RPMI7951 (cell line): ENCODE data around the gene MUSTN1. TPM values are rescaled to one million over a fixed set of nuclear protein-coding genes. Genes with fewer than 3 reads are reported as not detected.

Experiments
- DNase-seq: peaks from one replicate; pipeline ENCODE4 v3.0.0-alpha.2; 2012; ENCODE audit warnings: low read depth
- total RNA-seq: library from RNA; depleted of rRNA; stranded (reverse); fragments of >200 nt; shearing (Covaris generic); gene quantifications from 2 replicates; pipeline ENCODE4 v1.2.3, GENCODE V29; 2014; rRNA removed

The MUSTN1 gene
- total RNA-seq: 1.1 and 1.3 TPM in 2 replicates

GRCh38 chr3:52834871-52835501 lies at the start of gene MUSTN1:
TSS of gene MUSTN1 (minus strand) at chr3:52835019. CDS start at chr3:52834948, 71 bp downstream.
- no peak for DNase-seq

GRCh38 chr3:52882377-52882776 lies 47.6 kb upstream of the MUSTN1 start:
- no peak for DNase-seq

- DNase-seq: no peak
These were observed 47.1 kb upstream of the MUSTN1 start for GRCh38 chr3:52881871-52882270.

- no peak for DNase-seq
These were observed 45.7 kb upstream of the MUSTN1 start for GRCh38 chr3:52880474-52880873.

GRCh38 chr3:52880047-52880446 lies 45.2 kb upstream of the MUSTN1 start:
- no peak for DNase-seq

DNA sequence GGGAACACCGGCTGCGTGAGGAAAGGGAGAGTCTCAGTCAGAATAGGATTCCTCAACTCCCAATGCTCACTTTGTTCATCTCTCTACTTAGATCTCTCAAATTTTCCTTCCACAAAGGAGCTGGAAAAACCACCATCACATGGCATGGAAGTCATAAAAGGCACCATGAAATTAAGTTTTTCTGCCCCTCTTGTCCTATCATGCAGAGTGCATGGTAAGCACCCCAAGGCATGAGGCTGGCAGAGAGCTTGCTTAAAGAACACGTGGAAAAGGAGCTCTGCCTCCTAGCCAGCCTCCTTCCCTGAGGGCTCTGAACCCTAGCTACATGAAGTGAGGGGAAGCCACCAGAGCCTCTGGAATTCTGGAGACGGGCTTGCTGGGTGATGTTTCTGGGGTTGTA lies 44.8 kb upstream of the MUSTN1 start:
- no peak for DNase-seq

DNA sequence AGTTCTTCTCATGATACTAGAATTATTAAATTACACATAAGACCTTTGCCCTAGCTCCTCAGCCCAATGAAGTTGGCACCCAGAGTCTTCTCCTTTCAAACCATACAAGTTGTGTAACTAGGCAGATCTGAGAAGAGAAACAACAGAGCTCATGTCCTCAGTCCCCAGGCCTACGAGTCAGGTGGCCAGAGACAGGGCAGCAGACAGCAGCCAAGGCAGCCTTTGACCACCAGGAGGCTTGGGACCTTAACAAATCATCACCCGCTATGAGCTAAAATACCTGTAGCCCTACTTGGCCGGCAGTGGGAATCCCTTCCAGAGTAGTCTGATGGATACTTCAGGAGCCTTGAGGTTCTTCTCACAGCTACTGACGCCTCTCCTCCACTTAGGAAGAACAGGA lies 44.3 kb upstream of the MUSTN1 start:
- DNase-seq: no peak

DNA sequence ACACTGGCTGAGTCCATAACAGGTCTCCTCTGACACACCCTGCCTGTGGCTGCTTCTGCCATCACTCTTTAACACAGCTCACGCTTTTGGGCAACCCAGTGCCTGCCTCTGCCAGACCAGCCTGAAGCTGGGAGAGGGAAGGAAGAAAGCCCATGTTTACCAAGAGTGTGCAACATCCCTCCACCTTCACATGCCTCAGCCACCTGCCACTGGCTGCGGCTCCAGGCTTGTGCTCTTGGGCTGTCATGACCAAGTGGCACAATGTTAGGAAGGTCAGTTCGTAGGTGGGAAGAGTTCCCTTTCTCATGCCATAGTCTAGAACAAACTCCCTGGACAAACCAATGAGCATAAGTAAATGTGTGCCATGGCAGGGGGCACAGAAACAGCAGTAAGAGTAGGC lies 42.3 kb upstream of the MUSTN1 start:
- no peak for DNase-seq

DNA sequence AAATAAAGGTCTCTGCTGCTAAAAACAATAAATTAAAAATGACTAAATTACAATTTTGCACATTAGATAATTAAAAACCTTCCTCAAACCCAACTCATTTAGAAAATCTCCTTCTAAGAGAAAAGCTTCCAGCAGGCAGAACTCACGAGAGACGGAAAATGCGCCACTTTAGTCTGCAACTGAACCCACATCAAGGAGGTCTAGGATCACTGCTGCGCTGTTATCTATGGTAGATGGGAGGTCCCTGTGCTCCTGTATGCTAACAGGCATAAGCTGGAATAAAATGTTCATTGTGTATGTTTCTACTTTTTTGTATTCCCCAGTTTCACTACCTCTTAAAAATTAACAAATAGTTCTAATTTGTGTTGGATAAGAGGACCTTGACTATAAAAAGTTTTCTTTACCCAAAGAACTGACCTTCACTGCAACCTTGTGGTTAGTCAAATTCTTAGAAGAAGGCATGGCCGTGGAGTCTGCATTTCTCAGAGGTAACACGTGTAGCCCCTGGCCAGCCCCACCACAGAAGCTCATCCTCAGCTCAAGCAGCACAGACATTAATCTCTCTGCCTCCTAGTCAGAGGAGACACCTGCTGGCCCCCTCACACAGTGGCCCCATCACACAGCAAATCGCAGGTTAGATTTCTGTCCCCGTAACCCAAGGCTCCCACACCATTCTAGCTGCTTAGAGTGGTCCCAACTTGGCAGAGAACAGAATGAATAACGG lies 40.2 kb upstream of the MUSTN1 start:
- DNase-seq: no peak

DNA sequence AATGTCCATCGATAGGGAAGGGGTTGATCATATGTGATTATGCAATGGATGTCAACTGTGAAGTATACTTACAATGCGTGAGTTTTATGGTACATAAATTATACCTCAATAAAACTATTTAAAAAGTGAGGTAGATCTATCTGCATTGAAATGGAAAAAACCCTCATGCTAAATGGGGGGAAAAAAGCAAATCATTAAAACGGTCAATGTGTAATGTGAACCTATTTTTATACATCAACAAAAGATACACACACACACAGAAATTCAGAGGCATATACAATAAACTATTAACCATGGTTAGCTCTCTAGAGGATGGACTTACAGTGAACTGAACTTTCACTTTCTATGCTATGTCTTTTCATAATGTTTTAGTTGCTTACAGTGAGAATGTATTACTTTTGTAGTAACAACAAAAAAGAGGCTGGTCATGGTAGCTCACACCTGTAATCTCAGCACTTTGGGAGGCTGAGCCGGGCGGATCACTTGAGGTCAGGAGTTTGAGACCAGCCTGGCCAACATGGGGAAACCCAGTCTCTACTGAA lies 39.4 kb upstream of the MUSTN1 start:
- DNase-seq: no peak

- no peak for DNase-seq
These were observed 38.8 kb upstream of the MUSTN1 start for GRCh38 chr3:52873433-52874159.

DNA sequence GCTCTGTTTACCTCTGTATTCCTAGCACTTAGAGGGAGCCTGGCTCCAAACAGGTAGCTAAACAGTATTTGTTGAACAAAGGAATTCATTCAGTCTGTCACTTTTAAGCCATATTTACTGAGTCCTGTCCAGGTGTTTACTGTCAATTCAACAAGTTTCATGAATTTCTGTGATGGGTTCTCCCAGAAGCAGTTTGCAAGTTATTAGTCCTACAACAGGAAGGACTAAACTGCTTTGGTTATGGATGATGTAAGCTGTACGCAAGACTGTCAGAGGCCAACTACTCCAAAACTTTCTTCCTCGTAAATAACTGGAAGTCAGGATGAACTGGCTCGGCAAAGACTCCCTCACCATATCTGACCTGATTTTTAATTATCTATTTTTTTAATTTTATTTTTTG lies 37.4 kb upstream of the MUSTN1 start:
- no peak for DNase-seq

DNA sequence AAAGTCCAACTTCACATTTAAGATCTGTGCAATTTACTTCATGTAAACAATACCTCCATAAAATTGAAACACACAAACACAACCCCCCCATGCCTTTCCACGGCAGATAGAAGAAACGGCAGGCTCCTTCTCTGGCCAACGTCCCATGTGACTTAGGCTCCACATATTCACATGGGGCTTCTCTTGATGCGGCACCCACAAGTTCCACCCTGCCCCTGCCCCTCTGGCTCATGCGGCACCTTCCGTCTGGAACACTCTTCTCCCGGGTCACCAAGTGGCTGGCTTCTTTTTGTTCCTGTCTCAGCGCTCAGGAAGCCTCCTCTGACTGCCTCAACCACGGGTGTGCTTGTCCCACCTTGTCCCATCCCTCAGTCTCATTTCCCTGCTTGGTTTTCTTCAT lies 36.9 kb upstream of the MUSTN1 start:
- no peak for DNase-seq

DNA sequence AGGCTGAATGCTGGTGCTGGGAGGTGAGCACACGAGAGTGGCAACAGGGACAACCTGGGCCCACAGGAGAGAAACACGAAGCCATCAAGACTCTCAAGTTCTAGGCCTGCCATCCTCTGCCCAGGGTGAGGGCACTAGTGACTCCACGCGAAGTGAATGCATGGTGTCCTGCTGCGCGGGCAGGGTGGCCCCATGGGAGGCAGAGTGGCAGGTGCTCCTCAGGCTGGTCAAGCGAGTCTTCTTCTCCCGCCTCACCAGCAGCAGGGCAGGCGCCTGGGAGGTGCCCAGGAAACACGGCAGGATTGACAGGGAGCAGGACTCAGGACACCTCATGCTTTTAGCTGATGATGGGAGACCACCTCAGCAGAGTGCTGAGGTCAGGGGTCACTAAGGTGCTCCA lies 35.7 kb upstream of the MUSTN1 start:
- DNase-seq: no peak

- no peak for DNase-seq
These were observed 31.6 kb upstream of the MUSTN1 start for GRCh38 chr3:52866427-52866826.

DNA sequence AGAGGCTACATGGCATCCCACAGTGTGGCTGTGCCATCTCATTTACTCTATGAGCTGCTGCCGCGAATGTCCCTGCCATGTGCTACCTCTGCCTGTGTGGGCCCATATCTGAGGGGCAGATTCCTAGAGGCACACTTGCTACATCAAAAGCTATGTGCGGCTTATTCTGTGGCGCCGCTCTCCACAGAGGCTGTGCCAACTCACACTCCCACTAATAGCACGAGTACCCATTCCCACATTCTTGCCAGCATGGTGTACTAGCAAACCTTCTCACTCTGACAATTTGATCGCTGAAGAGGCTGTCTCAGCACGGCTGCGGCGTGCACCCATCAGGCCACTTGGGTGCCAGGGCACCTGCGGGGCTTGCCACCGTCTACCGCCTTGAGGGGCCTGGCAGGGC lies 31.2 kb upstream of the MUSTN1 start:
- DNase-seq: no peak

- DNase-seq: no peak
These were observed 25.6 kb upstream of the MUSTN1 start for GRCh38 chr3:52860424-52860768.

DNA sequence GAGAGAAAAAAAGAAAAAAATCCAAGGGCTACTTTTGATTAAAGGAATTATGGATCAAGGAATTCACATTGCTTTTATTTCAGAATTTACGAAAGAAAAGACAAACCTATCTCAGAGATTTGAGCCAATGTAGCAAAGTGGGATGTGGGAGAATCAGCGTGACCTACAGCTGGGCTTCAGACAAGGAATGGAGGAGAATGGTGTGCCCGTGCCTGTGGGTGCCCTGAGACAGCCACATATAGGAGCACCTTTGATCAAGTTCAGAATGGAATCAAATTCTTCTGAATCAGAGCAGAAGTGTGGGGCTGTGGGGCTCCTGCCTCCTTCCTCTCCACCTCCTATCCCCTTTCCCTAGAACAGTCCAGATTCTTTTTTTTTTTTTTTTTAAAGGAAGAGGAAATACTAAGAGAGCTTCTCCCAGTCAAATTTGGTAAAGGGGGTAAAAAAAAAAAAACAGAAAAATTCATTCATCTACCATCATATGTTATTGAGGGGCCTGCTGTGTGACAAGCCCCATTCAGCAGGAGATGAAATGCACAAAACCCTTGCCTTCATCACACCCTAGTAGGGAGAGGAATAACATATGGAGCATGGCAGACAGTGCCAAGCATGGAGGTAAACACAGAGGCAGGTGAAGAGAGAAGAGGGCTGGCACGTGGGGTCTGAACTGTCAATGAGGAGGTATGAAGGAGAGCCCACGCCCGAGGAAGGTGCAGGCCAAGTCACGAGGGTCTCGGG lies 25.0 kb upstream of the MUSTN1 start:
- no peak for DNase-seq

GRCh38 chr3:52857864-52858263 lies 23.0 kb upstream of the MUSTN1 start:
- DNase-seq: no peak

DNA sequence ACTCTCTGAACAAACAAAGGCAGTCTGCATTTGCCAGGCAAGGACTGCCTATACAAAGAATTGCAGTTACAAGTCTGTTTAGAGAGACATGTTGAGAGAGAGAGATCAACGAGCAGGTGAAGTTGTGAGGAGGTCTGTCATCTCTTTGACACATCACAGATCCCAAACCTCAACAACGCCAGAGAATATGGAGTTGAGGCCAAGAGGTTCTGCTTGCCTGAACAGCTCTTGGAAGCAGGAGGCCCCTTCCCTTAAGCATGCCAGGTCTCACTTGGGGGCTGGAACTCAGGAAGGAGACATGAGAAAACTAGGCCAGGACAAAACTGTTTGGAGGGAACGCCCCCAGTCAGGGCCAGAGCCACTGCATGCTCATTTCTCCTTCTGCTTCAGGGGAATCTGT lies 22.3 kb upstream of the MUSTN1 start:
- DNase-seq: no peak

DNA sequence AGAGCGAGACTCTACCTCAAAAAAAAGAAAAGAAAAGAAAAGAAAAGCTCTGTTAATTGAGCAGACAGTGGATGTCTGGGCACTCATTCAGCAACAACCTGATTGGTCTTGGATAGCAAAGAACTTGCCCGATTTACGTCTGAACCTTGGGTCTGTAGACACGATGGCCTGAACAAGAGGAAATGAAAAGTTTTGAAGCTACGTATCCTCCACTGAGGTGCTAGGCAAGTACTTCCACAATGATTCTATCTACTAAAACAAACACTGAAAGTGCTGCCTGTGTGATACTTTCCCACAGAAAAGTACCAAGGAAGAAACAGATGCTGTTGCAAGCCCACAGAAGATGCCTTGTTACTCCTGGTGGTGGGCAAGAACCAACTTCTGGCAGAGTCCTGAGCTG lies 21.8 kb upstream of the MUSTN1 start:
- no peak for DNase-seq

DNA sequence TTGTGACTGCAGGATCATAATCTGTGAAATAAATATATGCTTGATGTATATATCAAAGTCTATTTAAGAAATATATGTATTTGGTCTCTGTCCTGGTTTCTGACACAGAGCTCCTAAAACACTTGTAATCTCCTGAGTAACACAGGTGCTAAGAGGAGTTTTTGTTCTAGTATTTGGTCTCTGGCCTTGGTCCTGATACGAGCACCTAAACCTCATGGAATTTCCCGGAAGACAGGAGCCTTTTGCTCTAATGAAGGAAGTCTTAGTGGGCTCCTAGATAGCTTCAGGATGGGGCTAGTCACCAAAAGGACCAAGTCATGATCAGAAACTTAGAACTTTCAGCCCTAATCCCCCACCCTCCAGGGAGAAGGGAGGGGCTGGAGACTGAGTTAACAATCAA lies 19.2 kb upstream of the MUSTN1 start:
- DNase-seq: no peak
